Right lobe of liver (tissue), 4 donors: ENCODE measurements around the gene HIC1.

Source experiments
- POLR2A ChIP-seq: fragments of 450-650 bp; IDR thresholded peaks from one replicate; pipeline ENCODE4 v1.6.1; 2017; ENCODE audit warnings: antibody characterized with exemption, mild to moderate bottlenecking
- TF ChIP-seq, protein P1 (sequence below), 4 donors: fragments of 200-600 bp in 3 of 4; fragments of 450-650 bp in 1 of 4; IDR thresholded peaks; one replicate each; pipeline versions ENCODE4 v1.5.1 to v1.8.0; 2016 to 2022; ENCODE audit warnings: antibody characterized with exemption in 4 of 4, mild to moderate bottlenecking in 2 of 4
- donor health status: DM: no; HTN: no; CAD: no.
- donor health status: DM: no; HTN: no; CAD: no.
- donor health status: DM: no; HTN: yes; CAD: no.

DNA sequence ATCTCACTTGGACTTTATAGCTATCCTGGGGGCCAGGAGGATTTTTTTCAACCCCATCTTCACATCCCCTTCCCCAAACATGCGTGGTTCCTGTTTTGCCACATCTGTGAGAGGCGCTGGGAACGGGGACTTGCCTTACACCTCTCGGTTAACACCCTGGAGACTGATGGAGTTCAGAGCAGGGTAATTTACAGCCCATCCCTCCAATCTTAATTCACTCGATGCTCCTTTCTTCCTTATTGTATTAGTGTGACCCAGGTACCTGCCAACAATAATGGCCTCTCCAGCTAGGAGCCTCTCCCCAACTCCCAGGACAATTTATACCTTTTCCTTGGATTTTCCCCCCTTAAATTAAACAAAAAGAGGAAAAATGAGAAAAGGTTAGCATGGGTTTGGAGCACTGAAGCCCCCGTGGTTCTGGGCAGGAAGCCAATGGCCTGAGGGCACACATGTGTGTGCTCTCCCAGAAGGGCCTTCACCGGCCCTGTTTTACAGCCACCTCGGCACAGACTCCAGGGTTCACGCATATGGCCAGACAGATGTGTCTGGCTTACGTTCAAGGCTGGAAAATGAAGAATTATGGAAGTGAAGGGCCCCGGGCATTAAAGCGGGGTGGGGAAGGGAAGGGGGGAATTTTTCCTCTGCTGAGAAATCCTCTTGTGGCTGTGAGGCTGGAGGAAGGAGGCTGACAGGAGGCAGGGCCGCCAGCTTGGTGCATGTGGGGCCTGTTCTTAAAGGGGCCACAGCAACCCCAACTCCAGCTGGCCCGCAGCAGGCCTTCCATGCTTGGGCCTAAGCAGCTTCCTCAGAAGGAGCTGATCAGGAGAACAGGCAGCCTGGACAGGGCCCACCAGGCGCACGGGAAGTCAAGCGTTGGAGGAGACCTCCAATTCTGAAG is 21.4 kb downstream of the HIC1 start:
- no peak for TF ChIP-seq POLR2A
- TF ChIP-seq, protein P1, sequence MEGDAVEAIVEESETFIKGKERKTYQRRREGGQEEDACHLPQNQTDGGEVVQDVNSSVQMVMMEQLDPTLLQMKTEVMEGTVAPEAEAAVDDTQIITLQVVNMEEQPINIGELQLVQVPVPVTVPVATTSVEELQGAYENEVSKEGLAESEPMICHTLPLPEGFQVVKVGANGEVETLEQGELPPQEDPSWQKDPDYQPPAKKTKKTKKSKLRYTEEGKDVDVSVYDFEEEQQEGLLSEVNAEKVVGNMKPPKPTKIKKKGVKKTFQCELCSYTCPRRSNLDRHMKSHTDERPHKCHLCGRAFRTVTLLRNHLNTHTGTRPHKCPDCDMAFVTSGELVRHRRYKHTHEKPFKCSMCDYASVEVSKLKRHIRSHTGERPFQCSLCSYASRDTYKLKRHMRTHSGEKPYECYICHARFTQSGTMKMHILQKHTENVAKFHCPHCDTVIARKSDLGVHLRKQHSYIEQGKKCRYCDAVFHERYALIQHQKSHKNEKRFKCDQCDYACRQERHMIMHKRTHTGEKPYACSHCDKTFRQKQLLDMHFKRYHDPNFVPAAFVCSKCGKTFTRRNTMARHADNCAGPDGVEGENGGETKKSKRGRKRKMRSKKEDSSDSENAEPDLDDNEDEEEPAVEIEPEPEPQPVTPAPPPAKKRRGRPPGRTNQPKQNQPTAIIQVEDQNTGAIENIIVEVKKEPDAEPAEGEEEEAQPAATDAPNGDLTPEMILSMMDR (IDR thresholded peaks at IDR 0.05) = no peak
